NOMO-1 (cell line): ENCODE data around the gene FUZ.

Experiments
- DNase-seq, 2 experiments: peaks; one replicate each; lab custom pipeline; 2025; ENCODE audit not compliant: unreplicated experiment in 2 of 2; lab: John Stamatoyannopoulos, UW

FUZ gene, protein sequence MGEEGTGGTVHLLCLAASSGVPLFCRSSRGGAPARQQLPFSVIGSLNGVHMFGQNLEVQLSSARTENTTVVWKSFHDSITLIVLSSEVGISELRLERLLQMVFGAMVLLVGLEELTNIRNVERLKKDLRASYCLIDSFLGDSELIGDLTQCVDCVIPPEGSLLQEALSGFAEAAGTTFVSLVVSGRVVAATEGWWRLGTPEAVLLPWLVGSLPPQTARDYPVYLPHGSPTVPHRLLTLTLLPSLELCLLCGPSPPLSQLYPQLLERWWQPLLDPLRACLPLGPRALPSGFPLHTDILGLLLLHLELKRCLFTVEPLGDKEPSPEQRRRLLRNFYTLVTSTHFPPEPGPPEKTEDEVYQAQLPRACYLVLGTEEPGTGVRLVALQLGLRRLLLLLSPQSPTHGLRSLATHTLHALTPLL

DNA sequence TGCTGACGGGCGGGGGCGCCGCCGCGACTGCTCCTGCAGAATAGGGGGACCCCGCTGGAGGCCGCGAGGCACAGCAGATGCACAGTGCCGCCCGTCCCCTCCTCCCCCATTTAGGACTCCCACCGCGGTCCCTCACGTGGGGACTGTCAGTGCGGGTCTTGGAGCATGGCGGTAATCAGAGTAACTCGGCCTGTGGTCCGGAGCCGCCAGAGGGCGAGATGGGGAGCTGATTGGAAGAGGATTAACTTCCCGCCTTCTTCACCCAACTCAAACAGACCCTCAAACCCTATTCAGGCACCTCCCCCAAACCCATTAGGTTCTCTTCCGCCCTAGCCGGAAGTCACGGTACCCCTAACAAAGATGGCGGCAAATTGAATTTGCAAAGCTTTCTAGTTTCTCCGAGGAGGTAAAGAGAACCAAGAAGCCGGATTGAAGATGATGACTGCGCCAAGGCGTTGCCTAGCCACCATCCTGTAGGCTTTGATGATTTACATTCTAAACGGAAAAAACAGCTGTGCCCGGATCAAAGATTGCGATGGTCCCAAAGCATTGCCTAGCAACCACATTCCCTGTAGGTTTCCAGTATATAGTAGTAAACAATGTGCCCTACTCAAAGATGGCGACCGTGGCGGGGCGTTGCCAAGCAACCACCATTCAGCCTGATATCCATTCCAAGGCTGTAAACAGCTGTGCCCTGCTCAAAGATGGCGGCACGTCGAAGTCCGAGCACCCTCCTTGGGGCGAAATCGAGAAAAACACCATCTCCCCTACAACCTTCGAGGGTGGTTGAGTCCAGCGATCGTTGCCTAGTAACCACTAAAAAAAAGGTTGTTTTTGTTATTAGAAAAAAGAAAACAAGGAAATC, at the start of gene FUZ:
Gene FUZ (minus strand): TSS at position 296 of the 865 bp plus-strand sequence. CDS start 186 bp downstream, at position 110.
- peak; percentile 92 to 98 for DNase-seq

DNA sequence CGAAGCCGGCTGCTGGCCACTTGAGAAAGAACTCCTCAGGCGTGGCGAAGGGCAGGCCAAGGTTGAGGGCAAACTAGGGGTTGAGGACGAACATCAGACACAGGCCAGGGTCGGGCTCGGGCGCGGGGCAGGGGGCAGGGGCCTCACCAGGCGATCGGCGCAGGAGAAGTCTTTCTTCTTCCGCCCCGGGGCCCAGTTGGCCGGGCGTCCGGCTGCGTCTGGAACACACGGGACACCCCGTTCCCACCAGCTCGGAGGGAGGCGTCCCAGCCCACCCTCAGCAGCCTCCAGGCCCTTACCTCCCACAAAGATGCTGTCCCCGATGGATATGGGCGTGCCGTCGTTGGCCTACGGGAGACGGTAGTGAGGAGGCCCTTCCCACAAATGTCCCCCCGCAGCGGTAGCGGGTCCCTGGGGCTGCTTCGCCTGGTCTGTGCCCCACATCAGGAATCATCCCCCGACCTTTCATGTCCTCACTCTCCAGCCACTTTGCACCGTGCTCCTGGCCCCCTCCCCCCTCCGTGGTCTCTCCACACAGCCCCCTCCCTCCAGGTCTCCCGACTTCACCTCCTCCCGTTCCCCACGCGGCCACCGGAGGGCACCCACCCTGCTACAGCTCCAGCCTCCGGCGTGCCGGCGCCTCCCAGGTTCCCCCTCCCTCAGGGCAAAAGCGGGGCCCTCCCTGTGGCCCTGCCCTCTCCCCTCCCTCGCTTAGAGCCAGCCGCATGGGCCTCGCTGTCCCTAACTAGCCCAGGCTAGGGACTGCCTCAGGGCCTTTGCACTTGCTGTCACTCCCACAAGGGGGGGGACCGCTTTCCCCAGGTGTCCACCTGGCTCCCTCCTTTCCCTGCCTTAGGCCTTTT, 49.5 kb upstream of the FUZ start:
- no peak for DNase-seq

DNA sequence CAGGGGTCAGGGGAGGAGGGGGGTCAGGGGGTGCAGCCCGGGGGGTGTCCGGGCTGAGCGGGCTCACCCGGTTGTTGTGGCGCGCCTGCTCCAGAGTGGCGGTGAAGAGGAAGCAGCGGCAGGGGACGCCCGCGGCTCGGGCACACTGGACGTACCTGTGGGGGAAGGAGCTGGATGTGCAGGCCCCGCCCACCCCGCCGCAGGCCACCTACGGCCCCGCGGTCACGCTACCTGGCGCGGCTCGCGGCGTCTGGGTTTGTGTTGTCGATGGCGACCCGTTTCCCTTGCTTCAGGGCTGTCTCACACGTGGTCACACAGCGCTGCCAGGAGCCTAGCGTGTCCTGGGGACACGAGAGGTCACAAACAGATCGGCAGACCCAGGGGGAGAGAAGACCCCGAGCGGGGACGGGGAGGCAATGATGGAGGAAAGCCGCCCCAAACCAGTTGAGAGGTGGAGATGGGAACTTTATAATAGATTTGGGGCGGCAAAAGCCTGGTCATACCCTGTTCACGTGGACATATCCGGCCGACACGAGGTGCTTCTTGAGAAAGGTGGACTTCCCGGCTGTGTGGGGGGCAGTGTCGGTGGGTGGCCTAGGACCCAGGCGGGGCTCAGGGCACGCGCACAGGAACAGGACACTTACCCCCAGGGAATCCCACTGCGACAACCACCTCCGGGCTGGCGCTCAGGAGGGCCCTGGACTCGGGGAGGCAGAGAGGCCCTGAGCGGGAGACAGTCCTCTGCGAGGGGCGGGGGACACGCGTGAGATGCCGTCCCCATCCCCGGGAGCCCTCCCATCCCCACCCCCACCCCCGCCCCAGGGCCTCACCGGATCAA, 48.7 kb upstream of the FUZ start:
- DNase-seq, result no peak

DNA sequence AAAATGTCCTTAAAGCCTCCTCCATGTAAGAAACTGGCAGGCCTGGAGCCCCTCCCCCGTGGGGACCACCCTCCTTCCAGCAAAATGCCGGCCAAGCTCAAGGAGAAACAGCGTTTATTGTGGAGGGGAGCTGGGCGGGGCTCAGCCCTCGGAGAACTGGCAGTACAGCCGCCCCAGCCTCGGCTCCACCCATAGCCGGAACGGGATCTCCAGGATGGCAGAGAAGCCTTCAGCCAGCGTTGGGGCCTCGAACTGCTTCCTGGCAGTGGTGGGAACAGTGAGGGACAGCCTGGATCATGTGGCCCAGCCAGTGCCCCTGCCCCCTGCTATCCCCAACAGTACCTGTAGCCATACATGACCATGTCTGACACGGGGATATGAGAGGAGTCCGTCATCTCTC, 48.0 kb upstream of the FUZ start:
- DNase-seq, result no peak

DNA sequence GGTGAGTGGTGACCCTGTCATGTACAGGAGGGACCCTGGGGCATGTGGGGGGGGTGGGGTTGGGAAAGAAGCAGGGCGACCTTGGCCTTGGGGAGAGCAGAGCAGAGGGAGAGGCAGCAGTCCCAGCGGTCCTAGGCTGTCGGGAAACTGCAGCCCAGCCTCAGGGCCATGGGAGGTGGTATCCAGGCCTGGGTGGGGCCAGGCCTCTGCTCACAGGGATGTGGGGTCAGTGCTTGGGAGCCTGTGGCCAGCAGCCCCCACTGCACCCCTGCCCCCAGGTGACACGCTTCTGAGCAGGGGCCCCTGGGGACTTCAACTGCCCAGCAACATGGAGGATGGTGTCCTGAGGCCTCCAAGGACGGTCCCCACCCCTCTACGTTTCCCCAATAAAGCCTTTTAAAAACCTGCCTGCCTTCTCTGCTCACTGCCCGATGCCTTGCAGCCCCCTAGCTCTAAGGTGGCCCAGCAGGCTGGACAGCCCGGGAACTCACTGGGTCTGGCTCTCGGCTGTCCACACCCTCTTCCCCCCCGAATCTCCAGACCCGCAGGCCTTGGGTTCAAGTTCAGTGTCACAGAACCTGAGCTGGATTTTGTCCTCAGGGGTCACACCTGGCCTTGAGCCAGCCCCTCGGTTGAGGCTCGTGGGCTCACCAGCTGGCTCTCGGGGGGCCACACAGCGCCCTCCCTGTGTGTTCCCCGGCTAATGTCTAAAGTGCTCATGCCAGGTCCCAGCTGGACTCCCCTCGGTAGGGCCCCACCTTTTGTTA, 47.4 kb upstream of the FUZ start:
- no peak for DNase-seq

DNA sequence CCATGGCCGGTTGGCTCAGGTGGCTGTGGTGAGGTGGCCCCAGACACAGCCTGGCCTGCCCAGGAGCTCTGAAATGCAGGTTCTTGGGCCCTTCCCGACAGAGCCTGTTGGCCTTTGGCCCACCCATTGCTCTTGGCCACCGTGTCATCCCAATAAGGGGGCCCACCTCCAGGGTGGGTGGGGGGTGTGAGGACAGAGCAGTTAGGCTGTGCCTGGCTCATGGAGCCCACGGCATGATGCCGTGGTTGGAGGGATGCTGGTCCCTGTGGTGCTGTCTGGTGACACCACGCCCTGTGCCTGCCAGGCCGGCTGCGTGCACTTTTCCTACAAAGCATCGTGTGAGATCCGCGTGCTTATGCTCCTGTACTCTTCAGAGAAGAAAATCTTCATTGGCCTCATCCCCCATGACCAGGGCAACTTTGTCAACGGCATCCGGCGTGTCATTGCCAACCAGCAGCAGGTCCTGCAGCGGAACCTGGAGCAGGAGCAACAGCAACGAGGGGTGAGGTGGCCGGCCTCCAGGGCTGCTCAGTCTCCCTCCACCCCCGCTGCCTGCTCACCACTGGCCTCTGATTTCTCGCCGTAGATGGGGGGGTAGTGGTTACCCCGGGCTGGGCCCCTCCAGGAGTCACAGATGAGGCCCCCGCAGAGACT, 46.7 kb upstream of the FUZ start:
- no peak for DNase-seq

DNA sequence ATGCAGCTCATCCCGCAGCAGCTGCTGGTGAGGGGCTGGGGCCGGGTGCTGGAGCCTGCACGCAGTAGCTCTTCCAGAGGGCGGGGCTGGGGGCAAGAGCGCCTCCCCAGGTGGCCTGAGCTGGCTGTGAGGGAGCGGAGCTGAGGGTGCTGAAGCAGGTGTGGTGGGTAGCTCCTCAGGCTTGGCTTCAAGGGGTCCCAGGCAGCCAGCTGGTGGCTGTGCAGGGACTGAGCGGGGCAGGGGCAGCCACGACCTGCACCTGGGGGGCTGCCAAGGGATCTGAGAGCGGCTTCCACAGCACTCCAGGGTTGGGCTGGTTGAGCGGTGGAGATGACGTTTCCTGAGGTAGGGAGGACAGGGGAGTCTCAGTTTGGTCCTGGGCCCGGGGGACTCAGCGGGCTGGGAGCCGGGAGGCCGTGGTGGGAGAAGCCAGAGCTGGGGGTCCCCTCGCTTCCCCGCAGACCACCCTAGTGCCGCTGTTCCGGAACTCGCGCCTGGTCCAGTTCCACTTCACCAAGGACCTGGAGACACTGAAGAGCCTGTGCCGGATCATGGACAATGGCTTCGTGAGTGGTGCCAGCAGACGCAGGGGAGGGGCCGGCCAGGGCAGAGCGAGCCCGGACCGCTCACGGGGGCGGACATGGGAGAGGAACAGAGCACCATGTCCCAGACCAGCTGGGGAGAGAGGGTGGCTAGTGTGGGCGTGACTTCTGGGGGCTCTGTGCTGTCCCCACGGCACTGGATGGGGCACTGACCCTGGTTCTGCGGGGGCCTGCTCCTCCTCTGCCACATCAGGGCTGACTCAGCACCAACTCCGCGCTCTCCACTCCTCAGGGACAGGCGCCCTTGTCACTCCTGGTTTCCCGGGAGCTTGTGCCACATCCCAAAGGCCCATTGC, 45.2 kb upstream of the FUZ start:
- no peak for DNase-seq

DNA sequence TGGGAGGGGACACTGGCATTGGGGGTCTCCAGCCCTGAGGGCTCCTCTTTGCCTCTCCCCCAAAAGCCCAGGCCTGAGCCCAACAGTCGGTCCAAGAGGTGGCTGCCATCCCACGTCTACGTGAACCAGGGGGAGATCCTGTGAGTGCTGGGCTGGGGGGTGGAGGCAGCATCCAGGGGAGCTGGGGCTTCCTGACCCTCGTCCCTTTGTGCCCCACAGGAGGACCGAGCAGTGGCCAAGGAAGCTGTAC, 44.7 kb upstream of the FUZ start:
- no peak for DNase-seq

DNA sequence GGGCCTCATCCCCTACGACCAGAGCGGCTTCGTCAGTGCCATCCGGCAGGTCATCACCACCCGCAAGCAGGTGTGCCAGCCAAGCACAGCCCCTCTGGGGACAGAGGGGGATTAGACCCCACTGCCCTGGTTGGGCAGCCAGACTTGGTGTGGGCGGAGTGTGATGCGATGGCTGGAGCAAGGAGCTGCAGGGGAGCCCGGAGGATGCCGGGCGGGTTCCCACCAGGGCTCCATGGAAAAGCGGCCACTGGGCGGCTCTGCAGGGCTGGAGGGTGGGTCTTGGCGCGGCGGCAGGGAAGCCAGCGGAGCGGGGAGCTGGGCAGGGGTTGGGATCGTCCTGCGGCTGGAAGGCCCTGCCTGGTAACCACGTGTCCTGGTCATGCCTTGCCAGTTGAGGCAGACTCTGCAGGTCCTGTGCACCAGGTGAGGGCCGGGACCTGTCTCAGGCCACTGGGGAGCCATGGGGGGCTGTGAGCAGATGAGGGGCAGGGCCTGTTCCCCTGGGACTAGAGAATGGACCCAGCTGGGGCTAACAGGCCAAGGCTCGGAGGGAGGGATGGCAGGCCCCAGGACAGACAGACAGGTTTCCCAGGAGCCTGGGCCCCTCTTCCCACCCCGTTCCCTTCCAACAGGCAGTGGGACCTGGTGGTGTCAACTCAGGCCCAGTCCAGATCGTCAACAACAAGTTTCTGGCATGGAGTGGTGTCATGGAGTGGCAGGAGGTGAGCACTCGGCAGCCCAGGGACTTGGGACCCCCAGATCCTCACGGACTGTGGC, 44.2 kb upstream of the FUZ start:
- no peak for DNase-seq

DNA sequence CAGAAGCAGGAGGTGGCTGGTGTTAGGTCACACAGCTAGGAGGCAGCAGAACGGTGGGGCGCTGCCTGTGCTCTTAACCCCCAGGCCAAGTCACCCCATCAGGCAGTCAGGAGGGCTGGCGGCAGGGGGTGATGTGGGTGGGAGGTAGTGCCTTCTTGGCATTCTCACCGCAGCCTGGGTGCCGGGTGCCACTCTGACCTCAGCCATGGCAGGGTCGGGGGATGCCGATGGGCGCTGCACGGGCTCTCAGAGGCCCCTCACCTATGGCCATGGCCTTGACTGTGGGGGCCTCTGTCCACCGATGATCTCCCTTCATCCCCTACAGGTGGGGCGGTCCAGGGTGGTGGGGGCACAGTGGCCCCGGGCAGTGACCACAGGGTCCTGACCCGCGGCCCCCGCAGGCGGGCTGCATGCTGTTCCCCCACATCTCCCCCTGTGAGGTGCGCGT, 43.5 kb upstream of the FUZ start:
- no peak for DNase-seq

DNA sequence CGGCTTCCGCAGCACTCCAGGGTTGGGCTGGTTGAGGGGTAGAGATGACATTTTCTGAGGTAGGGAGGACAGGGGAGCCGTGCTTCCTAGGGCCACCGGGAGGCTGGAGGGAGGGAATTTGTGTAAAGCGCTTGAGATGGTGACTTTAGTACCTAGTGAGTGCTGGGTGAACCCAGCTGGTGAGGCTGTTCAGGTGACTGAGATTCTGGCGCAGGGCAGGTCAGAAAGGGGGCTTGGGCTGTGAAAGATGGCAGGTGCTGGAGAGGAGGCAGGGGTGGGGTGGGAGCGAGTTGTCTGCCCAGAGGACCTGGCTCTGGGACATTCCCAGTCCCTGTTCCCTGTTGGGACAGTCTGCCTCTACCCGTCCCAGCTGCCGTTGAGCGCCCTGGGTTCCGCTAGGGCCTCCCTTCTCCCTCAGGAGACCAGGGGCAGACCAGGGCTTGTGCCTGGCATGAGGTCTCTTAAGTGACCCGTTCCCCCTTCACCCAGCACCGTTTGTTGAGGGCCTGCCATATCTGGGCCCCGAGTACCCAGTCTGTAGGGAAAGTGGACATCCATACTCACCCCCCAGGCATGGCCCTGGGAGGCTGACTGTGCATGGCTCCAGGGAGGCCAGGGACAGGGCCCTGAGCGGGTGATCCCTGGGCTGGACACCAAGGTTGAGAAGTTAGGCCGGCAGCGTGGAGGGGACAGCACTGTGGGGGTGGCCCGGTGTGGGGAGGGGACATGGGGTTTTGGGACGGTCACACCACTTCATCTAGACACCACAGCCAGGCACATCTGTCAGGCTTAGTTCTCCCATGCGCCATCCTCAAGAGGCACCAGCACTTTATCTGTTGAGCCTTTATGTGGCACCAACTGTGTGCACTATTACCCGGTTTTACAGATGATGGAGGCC, 42.8 kb upstream of the FUZ start:
- DNase-seq, result no peak

DNA sequence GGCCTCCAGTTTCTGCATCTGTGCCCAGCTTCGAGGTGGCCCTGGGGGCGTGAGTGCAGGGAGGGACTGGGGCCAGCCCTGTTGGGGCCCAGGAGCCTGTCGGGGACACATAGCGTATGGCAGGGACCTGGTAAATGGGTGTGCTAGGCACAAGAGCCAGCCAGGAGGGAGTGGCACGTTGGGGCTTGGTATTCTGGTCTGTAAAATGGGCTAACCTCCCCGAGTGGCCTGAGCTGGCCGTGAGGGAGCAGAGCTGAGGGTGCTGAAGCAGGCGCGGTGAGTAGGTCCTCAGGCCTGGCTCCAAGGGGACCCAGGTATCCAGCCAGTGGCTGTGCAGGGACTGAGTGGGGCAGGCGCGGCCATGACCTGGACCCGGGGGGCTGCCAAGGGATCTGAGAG, 42.2 kb upstream of the FUZ start:
- no peak for DNase-seq

DNA sequence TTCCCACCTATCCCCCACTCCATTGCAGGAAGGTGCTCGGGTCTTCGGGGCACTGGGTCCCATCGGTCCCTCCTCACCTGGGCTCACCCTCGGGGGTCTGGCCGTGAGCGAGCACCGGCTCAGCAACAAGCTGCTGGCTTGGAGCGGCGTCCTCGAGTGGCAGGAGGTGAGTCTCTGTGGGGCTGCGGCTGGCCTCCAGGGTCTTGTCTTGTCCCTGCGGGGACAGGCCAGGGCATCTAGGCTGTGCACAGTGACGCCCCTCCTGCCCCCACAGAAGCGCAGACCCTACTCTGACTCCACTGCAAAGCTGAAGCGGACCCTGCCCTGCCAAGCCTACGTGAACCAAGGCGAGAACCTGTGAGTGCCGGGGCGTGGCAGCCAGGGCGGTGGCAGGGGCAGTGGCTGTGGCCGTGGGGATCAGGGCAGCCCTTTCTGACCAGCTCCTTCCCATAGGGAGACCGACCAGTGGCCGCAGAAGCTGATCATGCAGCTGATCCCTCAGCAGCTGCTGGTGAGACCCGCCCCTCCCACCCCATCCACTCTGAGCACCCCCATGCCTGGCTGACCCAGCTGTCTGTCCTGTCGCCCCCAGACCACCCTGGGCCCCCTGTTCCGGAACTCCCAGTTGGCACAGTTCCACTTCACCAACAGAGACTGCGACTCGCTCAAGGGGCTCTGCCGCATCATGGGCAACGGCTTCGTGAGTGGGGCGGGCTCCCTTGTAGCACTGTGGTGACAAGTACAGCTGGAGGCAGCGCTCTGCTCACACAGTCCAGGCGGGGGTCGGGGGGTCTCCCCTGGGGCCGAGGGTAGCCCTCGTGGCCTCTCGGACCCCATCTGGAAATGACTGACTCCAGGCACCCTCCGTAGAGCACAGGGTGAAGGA, 41.5 kb upstream of the FUZ start:
- DNase-seq, result no peak

DNA sequence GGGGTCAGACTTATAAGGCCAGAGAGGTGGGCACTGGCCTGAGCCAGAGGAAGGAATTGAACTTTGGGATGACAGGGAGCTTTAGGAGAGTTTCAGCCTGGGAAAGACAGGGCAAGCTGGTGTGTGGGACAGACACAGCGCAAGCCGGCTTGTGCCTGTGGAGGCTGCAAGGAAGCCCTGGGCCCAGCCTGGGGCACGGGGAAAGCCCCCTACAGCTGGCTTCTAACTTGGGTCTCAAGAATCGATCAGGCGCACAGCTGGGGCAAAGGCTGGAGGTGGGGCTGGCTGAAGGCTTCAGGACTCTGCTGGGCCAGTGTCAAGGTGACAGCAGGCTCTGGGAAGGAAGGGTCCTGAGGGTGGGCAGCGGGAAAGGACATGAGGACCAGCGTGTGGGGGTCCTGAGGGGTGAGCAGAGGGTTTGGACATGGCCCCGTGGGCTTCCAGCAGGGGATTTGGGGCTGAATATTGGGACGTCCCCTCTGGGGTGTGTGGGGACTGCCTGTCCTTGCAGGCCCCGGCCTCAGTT, 40.8 kb upstream of the FUZ start:
- DNase-seq, result no peak

DNA sequence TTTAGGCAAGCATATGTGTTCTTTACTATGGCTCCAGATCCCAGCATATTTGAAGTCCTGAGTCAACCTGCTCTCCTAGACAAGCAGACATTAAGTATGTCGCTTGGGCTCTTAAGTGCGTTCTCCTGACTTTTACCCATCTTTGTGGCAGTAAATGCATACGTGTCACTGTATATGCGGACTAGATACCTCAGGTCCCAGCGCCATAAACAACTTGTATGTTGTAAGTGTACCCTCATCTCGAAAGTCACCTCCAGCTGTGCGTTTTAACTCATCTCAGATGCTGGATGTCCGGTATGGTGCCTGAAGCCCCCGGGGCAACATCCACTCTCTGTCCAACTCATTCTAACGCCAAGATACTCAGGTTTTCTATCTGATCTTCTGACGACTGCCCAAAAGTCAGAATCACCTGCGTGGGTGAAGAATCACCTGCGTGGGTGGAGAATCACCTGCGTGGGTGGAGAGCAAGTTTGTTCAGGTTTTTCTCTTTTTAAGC, 39.6 kb upstream of the FUZ start:
- DNase-seq, result no peak
